SU-DHL-6 (cell line): ENCODE results near the gene TCP10L.

ENCODE experiments used
- H2AFZ ChIP-seq: fragments of 200-600 bp; sonication (generic); 2 replicates; pipeline ENCODE4 v1.6.1; 2014; ENCODE audit warnings: low read depth, mild to moderate bottlenecking, moderate library complexity, mixed read lengths, antibody characterized with exemption, low read length; ENCODE audit not compliant: severe bottlenecking
- H3F3A ChIP-seq: fragments of 200-600 bp; shearing (Covaris generic); 2 replicates; pipeline ENCODE4 v1.6.0; 2016; ENCODE audit warnings: antibody characterized with exemption, mild to moderate bottlenecking; ENCODE audit not compliant: insufficient read depth
- H3K27ac ChIP-seq: fragments of 200-600 bp; sonication (generic); 2 replicates; pipeline ENCODE4 v1.5.1; 2016; ENCODE audit warnings: low read depth, mild to moderate bottlenecking, low read length, moderate library complexity, mixed read lengths
- H3K27me3 ChIP-seq: fragments of 200-600 bp; sonication (generic), shearing (Covaris generic); 2 replicates; pipeline ENCODE4 v1.6.0; 2014; ENCODE audit warnings: mild to moderate bottlenecking, low read length
- H3K36me3 ChIP-seq: fragments of 200-600 bp; sonication (generic); 2 replicates; pipeline ENCODE4 v1.6.1; 2014; ENCODE audit warnings: mild to moderate bottlenecking, low read length, mixed read lengths
- H3K4me2 ChIP-seq: fragments of 300-600, 200-600 bp; shearing (Covaris generic), sonication (generic); 2 replicates; pipeline ENCODE4 v1.6.0; 2014; ENCODE audit warnings: low read length, low read depth, mild to moderate bottlenecking; ENCODE audit not compliant: poor library complexity, severe bottlenecking
- H3K4me3 ChIP-seq: fragments of 200-600 bp; sonication (generic); 2 replicates; pipeline ENCODE4 v1.5.1; 2014; ENCODE audit warnings: antibody characterized with exemption, low read length, mild to moderate bottlenecking, mixed read lengths; ENCODE audit not compliant: insufficient read depth, poor library complexity, severe bottlenecking
- H3K79me2 ChIP-seq: fragments of 200-600 bp; sonication (generic); 2 replicates; pipeline ENCODE4 v1.6.1; 2014; ENCODE audit warnings: mild to moderate bottlenecking, low read length, moderate library complexity; ENCODE audit not compliant: insufficient read depth
- H3K9ac ChIP-seq: fragments of 200-600 bp; sonication (generic); 2 replicates; pipeline ENCODE4 v1.7.0; 2014; ENCODE audit warnings: mild to moderate bottlenecking, low read length
- H3K9me2 ChIP-seq: fragments of 200-600 bp; sonication (generic); replicated peaks from 2 replicates; pipeline ENCODE4 v1.6.1; 2014; ENCODE audit warnings: low read length; ENCODE audit not compliant: insufficient read depth
- H3K9me3 ChIP-seq: fragments of 200-600 bp; sonication (generic); 2 replicates; pipeline ENCODE4 v1.6.1; 2014; ENCODE audit warnings: low read length, mixed read lengths; ENCODE audit not compliant: insufficient read depth
- H4K20me1 ChIP-seq: fragments of 200-600 bp; sonication (generic); 2 replicates; pipeline ENCODE4 v1.6.1; 2014; ENCODE audit warnings: low read depth, mild to moderate bottlenecking, antibody characterized with exemption, low read length, moderate library complexity, mixed read lengths
- CTCF ChIP-seq: fragments of 200-600 bp; sonication (generic); IDR thresholded peaks from one replicate; pipeline ENCODE4 v1.5.1; 2017; ENCODE audit warnings: antibody characterized with exemption, mild to moderate bottlenecking, low read length, moderate library complexity; ENCODE audit not compliant: insufficient read depth, poor library complexity, severe bottlenecking
- EZH2phosphoT487 ChIP-seq: fragments of 200-600 bp; sonication (generic), shearing (Covaris generic); conservative IDR thresholded peaks from 2 replicates; pipeline ENCODE4 v1.6.1; 2018; ENCODE audit warnings: mild to moderate bottlenecking, antibody characterized with exemption, low read length, moderate library complexity, mixed read lengths

Gene TCP10L

GRCh38 chr21:32590130-32590529 lies 4.8 kb upstream of the TCP10L start:
- Histone ChIP-seq H3K9me2 (no peaks in the 10 kb centered on the region), H3K4me3 (no peak overlapping the region), H4K20me1 (no peaks in the 10 kb centered on the region), H3K79me2 (no peaks in the 10 kb centered on the region), H2AFZ (no peak overlapping the region), H3K36me3 (no peaks in the 10 kb centered on the region), H3F3A (no peaks in the 10 kb centered on the region), H3K4me2 (no peak overlapping the region), H3K9ac (no peak overlapping the region), H3K27ac (no peak overlapping the region), H3K27me3 (no peaks in the 10 kb centered on the region), H3K9me3 (no peaks in the 10 kb centered on the region)
- TF ChIP-seq CTCF (no peak), EZH2phosphoT487 (no peak)

- Histone ChIP-seq H3K79me2 (no peaks in the 10 kb centered on the region), H3K9me3 (no peaks in the 10 kb centered on the region), H3K4me3 (no peak overlapping the region), H4K20me1 (no peaks in the 10 kb centered on the region), H3K27ac (no peak overlapping the region), H3K4me2 (no peak overlapping the region), H3K36me3 (no peaks in the 10 kb centered on the region), H3K9ac (no peak overlapping the region), H3K9me2 (no peaks in the 10 kb centered on the region), H2AFZ (no peak overlapping the region), H3F3A (no peaks in the 10 kb centered on the region), H3K27me3 (no peaks in the 10 kb centered on the region)
- no peak for TF ChIP-seq EZH2phosphoT487
- TF ChIP-seq CTCF, result no peak
Observed at GRCh38 chr21:32587651-32588050, 2.3 kb upstream of the TCP10L start.

GRCh38 chr21:32587120-32587519 lies 1.8 kb upstream of the TCP10L start:
- no peak overlapping the region for H2AFZ ChIP-seq
- H3K4me2 ChIP-seq, result no peak overlapping the region
- H3K9me3 ChIP-seq, result no peaks in the 10 kb centered on the region
- no peaks in the 10 kb centered on the region for H3F3A ChIP-seq
- H3K36me3 ChIP-seq, result no peaks in the 10 kb centered on the region
- no peaks in the 10 kb centered on the region for H3K79me2 ChIP-seq
- H3K4me3 ChIP-seq, result no peak overlapping the region
- H4K20me1 ChIP-seq, result no peaks in the 10 kb centered on the region
- no peaks in the 10 kb centered on the region for H3K27me3 ChIP-seq
- no peaks in the 10 kb centered on the region for H3K9me2 ChIP-seq
- no peak overlapping the region for H3K27ac ChIP-seq
- no peak overlapping the region for H3K9ac ChIP-seq
- TF ChIP-seq EZH2phosphoT487, result no peak

GRCh38 chr21:32585970-32586369 lies 647 bp upstream of the TCP10L start:
- H3K27ac ChIP-seq, result no peak overlapping the region
- no peaks in the 10 kb centered on the region for H3K27me3 ChIP-seq
- H3K9me2 ChIP-seq, result no peaks in the 10 kb centered on the region
- TF ChIP-seq CTCF (no peak), EZH2phosphoT487 (no peak)
- no peak overlapping the region for H3K4me2 ChIP-seq
- no peak overlapping the region for H2AFZ ChIP-seq
- no peaks in the 10 kb centered on the region for H4K20me1 ChIP-seq
- no peak overlapping the region for H3K4me3 ChIP-seq
- no peak overlapping the region for H3K9ac ChIP-seq
- H3K36me3 ChIP-seq, result no peaks in the 10 kb centered on the region
- H3F3A ChIP-seq, result no peaks in the 10 kb centered on the region
- no peaks in the 10 kb centered on the region for H3K79me2 ChIP-seq
- no peaks in the 10 kb centered on the region for H3K9me3 ChIP-seq
